Right hindlimb (tissue), 1 donor: ENCODE data around the gene PDZRN3.
"Not testable (repeated sequence)": the region's sequence is repeated elsewhere in the genome, so short reads cannot be mapped to it uniquely, and the experiment has no call there.

ENCODE experiments used
- DNase-seq: peaks from one replicate; pipeline ENCODE4 v3.0.0-alpha.2; 2018

Gene PDZRN3

DNA sequence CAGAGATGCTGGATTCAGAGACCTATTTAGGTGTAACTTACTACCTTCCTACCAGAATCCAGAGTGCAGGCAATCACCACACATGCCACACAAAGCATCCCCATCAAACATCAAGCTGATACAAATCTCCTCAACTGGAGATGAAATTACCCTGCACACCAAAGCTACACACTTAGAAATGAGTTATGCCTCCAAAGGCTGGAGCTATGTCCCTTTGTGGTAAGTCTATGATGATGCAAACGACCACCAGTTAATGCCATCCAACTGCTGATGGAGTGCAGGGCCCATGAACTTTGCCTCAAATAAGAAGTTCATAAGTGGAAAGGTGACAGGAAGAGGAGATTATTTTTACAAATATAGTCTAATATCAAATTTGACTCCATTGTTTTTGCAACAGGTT is 38.1 kb downstream of the PDZRN3 start:
- no peak for DNase-seq

DNA sequence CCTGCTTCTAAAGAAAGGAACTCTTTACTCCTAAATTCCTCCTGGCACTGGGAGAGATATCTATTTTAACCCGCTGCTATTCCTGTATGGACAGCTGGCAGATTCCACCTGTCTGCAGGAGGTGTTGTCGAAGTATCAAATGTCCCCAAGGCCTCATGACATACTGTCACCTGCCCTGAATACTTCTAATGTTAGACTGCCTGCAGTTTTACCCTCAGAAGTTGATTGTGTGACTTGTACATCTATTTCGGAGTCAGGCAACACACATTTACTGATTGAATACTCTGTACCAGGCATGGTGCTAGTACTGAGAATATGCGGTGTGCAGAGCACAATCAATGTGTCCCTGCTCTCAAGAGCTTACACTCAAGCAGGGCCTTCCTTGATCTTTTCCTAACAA is 38.6 kb downstream of the PDZRN3 start:
- no peak for DNase-seq

DNA sequence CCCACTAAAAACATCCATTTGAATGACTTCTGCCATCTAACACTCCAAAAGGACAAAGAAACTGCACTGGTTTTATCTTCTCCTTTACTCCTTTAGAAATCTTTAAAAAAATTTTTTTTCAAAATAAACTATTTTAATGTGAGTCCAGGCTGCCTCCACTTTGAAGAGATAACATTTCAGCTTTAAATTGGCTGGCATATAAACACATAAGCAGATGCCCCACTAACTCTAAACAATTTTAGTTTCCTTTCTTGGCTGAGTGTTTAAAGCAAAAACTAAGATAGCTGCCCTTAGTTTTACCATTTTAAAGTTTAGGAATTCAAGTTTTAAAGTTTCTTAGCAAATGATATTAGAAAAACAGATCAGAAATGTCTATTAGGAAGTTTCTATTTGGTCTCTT is 39.9 kb downstream of the PDZRN3 start:
- no peak for DNase-seq

DNA sequence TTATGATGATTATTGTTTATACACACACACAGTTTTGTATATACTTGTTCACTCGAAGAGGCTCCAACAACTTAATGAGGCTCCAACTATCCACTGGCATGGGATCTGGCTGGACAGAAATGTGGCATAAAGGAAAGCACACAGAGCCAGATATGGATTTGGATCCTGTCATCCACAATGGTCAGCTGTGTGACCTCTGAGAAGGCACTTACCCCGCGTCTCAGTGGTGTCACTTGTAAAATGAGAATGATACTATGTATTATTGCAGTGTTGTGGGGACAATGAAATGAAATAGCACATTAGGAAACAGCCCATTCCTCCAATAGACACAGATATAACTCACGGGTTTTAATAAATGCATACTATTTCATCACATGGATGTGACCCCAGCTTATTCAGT is 42.2 kb downstream of the PDZRN3 start:
- DNase-seq: no peak

DNA sequence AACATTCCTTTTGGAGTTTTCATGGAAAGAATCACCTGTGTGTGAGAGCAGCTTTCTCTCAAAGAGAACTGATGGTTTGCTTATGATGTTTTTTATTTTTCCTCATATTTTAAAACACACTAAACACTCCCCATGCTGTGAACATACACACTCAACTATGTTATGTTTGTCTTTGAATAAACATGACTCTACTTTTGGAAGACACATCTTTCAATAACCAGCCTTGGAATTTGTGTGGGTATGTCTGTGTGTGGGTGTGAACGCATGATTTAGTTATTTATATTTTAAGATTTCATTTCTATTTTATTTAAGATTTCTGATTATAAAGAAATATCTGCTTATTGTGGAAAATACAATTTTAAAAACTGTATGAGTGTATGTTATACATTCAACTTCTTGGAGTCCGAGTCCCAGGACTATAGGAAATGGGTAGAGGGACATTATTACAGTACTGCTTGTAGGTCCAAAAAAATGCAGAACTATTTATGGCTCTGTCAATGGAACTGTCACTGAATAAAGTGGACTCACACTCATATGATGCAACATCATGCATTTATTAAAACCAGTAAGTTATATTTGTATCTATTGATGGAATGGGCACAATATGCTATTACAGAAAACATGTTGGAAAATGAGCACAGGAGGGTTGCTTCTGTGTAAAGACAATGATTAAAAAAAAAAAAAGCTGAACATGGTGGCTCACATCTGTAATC is 43.5 kb downstream of the PDZRN3 start:
- no peak for DNase-seq

DNA sequence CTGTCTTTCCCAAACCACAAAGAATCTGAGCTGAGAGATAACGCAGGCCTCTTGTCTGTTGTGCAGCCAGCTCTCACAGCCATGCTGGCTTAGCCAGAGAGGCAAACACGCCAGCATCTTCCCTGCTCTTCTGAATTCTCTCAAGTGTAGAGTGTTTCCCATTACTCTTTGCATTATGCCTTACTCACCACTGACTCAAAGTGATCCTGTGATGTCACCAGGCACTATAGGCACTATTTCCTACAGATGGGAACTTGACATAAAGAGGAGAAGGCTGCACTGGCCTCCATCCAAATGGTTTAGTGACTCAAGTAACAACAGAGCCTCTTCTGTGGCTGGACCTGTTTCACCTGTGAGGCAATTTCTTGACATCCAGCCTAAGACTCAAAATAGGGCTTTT is 44.4 kb downstream of the PDZRN3 start:
- DNase-seq: no peak

DNA sequence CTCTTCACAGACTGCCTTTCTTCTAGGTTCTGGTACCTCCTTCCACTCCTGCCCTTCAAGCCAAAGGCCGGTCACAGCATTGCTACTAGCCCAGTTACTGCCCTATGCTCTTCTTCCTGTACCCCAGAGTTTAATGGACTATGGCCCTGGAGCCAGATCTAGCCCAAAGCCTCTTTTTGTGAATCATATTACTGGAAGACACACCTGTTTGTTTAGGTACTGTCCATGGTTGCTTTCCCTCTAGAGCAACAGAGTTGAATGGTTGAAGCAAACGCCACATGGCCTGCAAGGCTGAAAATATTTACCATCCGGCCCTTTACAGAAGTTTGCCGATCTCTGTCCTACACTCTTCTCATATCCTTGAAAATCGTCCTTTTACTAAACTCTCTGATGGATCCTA is 47.0 kb downstream of the PDZRN3 start:
- DNase-seq: no peak

DNA sequence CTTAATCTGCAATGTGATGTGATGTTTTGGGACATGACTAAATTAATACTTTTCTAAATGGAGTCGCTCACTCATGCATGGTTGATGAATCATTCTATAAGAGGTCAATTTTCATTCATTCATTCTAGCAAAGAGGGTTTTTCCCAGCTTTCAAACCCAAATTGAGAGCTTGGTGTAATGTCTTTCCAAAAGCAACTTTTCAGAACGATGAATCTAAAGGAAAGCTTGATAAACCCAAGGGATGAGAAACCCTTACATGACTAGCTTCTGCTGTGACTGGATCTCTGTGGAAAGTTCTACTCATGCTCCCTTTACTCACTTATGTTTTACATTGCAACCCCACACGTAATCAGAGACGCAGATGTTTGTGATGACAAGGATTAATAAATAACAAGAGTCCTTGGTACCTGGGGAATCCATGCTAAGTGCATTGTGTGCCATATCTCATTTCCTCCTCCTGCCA is 47.7 kb downstream of the PDZRN3 start:
- DNase-seq: no peak

DNA sequence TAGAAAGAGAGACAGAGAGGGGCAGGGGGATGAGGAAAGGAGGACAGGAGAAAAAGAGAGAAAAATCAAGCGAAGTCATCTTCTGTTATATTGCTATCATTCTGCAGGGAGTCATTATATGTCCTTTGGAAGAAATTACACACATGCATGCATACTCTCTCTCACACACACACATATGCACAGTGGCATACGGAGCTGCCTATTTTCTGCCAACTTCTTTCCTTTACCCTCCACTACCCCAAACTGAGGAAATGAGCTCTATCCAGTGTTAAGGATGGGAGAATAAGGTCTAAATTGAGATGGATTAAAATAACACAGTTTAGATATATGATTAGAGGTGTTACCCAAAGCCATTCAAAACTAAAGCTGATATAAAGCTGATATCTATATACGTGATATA is 48.8 kb downstream of the PDZRN3 start:
- DNase-seq: no peak

DNA sequence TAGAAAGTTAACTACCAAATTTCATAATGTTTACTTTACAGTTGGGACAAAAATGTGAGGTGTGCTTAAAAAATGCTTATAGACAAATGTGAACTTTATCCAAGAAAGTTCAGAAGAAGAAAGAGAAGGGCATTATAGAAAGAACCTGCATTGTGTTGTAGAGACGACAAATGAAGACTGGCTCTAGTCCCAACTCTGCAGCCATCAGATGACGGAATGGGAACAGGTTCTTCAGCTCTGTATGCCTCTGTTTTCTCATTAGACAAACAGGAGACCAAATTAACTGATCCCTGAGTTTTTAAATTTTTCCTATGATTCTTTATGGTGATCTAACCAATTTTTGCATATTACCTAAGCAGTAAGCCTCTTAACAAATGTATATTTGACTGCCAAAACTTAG is 49.2 kb downstream of the PDZRN3 start:
- DNase-seq: no peak

DNA sequence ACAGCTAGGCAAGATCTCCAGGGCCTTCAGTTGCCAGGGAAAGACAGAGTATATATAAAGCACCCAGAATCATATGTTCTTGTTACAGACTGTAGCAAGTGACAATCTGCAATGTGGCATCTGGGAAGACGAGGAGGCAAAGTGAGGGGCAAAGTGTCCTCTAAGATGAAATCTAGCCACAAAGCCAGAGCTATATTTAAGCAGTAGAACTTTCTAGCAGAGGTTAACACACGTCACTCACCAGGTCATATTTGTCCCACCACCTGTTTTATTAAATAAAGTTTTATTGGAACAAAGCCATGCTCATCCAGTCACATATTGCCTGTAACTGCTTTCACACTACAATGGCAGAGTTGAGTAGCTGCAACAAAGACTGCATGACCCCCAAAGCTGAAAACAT is 51.5 kb downstream of the PDZRN3 start:
- DNase-seq: no peak

DNA sequence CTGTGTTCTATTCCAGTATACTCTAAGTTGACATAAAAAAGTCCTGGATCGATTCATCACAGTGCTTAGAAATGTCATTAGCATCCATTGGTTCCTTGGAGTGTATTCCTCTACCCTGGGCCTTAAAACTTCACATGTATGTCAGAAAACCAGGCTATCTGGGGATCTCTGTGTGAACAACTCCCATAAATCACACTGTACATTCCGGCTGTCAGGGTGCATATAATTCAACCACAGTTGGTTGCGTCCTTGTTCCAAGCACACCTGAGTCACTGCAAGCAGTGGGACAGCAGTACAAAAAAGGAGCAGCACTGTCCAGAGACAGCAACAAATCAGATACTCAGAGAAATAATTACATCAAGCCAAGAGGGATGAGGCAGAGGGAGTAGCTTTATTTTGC is 52.4 kb downstream of the PDZRN3 start:
- DNase-seq: no peak

DNA sequence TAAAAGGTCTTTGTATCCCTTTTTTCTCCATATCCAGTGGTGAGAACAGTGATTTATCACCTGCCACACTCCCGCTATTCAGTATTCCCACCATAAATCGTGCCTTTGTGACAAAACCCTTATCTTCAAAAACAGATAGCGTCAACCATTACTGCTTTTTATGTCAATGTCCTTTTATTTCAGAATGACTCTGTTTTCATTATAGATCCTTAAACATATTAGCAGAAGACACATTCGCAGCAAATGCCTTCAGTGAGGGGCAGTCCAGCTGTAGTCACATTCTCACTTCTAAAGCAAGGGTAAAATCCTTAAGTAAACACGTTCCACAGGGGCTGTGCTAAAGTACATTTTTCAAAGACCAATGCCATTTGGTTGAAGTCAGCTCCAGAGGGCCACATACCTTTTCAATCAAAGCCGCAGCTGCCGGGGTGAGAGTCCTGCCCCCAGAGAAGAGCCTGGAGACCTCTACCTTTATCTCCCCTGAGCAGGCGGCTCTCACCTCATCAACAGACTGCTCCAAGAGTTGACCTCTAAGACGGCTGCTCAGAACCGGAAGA is 53.4 kb downstream of the PDZRN3 start:
- DNase-seq: no peak

DNA sequence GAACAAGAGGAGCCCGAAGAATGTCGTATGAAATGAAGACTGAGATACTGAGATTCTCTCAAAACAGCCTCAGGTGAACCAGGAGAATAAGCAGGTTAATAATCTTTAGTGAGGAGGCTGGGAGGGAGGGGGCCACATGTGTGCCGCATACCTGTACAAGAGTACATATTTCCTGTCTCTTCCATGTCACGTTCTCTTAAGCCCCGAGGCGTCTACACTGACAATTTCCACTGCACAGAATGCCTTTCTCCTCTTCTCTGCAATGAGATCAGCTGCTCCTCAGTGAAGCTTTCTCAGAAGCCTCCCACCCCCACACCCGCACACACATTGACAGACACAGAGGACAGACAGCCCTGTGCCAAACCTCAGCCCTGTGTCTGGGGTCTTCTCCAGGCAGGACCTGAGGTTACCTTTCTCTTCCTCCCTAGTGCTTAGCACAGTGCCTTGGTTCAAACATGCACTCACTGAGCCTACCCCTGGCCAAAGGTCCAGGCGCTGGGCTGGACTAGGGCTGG is 55.4 kb downstream of the PDZRN3 start:
- no peak for DNase-seq

DNA sequence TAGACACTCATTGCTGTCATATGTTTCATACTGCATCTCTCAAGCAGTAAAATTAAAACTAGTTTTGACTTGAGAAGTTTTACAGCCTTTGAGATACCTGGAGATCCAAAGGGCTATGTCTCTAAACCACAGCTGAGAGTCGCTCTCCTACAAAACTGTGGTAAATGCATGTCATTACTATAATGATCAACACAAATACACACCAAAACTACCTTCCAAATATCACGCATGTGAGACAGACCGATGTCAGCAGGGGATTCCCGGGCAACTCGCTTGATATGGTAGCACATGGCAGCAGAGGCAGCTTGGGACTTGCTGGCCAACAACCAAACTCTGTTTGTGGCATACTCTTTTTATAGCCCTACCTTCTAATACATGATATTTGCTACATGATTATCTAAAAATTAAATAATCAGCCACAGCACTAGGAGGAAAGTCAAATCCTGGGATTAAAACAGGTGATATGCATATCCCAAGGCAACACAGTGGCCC is 56.3 kb downstream of the PDZRN3 start:
- DNase-seq: no peak

DNA sequence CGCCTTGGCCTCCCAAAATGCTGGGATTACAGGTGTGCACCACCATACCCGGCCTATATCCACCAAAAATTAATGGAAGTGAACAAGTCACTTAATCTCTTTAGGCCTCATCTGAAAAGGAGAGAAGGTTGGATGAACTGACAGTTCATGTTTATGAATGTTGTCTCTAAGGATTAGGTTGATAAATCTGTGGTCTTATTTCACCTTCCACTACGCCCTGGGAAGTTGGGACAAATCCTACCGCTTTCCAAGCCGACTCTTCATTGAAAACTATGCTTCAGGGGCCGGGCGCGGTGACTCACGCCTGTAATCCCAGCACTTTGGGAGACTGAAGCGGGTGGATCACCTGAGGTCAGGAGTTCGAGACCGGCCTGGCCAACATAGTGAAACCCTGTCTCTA is 59.4 kb downstream of the PDZRN3 start:
- not testable (repeated sequence) for DNase-seq

DNA sequence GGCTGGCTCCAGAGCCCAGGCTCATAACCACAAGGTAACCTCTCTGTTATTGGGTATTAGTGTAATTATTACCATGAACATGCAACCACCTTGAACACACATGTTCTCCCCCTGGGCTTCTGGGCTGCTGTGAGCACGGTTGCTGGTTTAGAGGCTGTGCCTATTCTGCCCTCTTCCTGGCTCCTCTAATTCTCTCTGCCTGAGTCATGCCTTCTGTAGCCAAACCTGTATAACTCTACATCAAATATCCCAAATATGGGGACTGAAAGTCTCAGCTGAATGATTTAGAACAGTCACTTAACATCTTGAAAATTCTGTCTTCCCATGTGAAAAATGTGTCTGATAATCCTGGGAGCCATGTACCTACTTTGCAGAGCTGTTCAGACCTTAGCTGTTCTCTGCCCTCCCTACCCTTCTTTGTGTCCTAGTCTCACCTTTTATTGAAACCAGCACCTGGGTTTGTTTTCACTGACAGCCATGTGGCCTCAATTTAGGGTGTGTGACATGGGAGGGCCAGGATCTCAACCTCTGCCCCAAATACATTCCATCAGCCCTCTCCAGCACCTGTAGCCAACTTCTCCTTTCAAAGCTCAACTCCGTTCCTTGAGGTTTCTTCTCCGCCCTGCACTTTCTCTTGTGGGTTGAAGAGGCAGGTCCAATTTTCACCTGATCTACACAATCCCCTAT is 60.7 kb downstream of the PDZRN3 start:
- no peak for DNase-seq

DNA sequence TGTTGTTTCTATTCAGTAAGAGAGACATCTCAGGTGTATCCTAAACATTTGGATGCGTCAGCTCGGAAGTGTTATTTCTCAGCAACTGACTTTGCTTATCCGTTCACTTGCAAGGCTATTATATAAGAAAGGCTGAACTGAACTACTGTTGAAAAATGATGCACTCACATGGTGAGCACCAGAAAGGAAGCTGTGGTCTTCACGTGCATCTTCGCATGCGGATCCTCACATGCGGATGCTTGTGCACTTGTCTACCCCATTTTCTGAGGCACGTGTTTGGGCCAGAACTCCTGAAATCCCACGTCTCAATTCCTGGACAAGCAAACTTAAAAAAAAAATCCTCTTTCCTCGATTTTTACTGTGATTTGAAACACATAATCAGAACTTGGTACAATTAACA is 63.2 kb downstream of the PDZRN3 start:
- no peak for DNase-seq

DNA sequence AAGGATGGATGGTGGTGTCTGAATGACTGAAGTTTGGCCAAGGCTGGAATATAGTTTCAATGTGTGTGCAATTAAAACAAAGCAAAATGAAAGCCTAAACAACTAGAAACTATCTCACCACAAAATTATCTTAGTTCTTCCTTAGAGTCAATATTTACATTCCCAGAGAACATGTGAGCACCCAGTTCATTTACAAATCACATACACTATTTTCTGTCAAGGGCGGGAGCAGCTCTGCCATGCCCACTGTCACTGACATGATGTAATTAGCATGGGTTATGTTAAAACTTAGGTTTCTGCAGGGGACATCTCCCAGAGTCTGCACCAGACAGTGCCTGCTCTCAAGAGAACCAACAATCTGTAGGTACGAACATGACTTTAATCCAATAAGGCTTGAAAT is 65.0 kb downstream of the PDZRN3 start:
- DNase-seq: no peak

DNA sequence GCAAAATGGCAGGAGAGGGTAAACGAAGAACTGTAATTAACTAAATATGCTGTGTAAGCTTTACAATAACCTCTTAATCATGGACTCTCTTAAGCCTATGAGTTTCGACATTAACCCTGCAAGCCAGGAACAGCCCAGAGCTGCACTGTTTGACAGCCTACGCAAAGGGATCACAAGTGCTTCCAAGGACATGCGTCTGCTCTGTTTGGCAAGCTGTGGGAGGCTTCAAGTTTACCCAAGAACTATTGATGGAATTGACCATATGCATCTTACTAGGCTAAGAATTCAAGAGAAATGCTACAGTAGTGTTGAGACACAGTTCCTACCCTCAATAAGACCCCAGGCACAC is 66.0 kb downstream of the PDZRN3 start:
- no peak for DNase-seq

DNA sequence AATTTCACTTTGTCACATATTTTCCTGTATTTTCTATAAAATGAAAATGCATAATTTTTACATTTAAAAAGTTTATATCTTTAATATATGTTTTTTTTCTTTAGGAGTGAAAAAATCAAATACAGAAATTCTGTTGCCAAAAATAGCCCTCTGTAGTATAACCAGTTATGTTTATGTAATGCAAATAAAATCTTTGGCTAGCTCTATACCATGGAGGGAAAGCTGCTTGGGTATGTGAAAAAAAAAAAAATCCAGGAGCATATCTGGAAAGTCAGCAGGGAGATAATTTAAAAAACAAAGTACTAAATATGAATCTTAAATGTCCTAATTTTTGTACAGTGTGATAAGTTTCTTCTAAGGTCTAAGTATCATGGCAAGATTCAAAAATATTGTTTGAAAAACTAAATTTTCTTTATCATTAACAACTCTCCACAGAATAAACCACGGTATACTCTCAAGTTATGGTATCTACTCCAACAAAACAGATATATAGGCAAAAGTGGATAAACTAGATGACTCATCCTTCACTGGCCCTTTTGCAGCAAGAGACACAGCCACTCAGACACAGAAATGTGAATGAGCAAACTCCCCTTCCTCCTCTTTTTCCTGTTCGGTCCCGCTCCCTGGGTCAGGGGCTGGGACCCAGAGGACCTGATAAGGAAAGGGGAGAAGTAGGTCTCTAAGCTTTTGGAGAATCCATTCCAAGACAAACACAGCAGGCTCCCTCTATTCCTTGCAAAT is 66.6 kb downstream of the PDZRN3 start:
- no peak for DNase-seq

DNA sequence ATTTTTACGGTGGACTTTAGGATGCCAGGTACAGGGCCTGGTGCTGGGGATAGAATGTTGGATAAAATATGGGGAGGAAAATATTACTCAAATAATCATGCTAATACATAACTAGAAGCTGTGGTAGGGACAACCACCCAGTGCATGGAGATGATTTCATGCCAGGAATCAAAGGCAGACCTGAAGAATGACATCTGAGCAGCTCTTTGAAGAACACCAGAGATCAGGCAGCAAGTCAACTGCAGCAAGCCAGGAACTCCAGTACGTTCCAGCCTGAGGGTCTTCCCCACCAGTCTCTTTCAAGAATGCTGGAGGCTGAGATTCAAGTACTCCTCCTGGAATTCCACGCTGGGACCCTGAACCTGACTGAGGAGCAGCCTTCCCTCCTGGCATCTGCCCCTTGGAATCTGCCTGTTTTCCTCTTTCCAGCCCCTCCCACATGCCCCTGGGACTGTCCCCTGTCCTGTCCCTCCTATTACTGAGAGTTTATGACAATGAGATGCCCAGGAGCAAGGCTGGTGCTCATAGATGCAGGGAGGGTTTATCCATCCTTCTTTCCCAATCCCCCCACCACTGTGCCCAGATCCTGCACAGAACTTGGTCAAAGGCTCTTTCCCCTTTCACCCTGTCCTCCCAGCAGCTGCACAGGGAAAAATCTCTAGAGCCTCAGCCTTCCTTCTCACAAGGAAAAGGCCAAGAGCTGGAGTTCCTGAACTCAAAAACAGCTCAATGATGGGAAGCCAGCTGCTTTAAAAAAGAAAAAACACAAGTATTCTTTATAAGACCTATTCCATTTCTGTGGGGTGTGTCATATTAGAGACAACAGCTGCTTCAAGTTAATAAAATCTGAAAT is 68.0 kb downstream of the PDZRN3 start:
- peak; percentile 67 for DNase-seq
